ENCODE results near the gene GUSB.
"Not testable (repeated sequence)": the region's sequence is repeated elsewhere in the genome, so short reads cannot be mapped to it uniquely, and the experiment has no call there.

The GUSB gene

GRCh38 chr7:65975814-65976445 lies 6.1 kb downstream of the GUSB start:
- no peak overlapping the region for H3K4me3 ChIP-seq (ENCODE audit: low read depth, low read length)

- H3K4me3 ChIP-seq (ENCODE audit: low read depth, low read length) = no peak overlapping the region
These were observed 7.1 kb downstream of the GUSB start for GRCh38 chr7:65974876-65975275.

DNA sequence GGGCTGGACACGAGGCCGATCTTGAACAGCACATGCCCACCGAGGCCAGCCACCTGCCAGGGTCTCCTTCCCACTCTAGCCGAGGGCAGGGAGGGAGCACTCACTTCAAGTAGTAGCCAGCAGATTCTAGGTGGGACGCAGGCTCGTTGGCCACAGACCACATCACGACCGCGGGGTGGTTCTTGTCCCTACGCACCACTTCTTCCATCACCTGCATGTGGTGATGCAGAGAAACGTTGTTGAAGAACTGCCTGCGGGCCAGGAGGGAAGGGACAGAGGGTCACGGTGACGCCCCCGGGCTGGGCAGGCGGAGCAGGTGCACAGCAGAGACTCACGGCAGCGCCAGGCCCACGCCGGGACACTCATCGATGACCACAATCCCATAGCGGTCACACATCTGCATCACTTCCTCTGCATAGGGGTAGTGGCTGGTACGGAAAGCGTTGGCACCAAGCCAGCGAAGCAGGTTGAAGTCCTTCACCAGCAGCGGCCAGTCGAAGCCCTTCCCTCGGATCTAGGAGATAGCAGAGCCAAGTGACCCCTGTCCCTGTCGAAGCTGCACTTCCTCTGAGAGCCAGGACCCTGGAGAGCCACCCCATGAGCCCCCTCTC lies 7.7 kb downstream of the GUSB start:
- H3K4me3 ChIP-seq (ENCODE audit: low read depth, low read length) = no peak overlapping the region

DNA sequence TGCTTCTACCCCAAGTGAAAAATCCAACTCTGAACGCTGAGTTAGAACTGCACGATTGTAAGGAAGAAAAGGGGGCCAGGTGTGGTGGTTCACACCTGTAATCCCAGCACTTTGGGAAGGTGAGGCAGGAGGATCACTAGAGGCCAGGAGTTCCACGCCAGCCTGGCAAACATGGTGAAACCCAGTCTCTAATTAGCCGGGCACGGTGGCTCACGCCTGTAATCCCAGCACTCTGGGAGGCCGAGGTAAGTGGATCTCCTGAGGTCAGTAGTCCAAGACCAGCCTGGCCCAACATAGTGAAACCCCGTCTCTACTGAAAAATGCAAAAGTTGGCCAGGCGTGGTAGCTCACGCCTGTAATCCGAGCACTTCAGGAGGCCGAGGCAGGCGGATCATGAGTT lies 9.0 kb downstream of the GUSB start:
- no peak overlapping the region for H3K4me3 ChIP-seq (ENCODE audit: low read depth, low read length)

DNA sequence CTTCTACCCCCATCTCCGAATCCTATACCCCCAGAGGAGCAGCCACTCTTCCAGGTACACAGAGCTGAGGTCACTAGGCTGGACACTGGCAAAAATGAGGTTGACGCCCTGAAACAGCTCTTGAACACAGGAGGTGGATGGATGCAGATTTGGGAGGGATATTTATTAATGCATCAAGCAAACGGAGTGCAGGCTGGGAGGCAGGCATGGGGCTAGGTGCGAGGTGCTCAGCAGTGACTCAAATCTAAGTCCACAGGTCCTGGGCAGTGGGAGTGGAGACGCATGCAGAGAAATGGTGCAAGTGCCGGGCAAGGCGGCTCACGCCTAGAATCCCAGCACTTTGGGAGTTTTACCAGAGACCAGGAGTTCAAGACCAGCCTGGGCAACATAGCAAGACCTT lies 11.0 kb downstream of the GUSB start:
- no peak overlapping the region for H3K4me3 ChIP-seq (ENCODE audit: low read depth, low read length)

DNA sequence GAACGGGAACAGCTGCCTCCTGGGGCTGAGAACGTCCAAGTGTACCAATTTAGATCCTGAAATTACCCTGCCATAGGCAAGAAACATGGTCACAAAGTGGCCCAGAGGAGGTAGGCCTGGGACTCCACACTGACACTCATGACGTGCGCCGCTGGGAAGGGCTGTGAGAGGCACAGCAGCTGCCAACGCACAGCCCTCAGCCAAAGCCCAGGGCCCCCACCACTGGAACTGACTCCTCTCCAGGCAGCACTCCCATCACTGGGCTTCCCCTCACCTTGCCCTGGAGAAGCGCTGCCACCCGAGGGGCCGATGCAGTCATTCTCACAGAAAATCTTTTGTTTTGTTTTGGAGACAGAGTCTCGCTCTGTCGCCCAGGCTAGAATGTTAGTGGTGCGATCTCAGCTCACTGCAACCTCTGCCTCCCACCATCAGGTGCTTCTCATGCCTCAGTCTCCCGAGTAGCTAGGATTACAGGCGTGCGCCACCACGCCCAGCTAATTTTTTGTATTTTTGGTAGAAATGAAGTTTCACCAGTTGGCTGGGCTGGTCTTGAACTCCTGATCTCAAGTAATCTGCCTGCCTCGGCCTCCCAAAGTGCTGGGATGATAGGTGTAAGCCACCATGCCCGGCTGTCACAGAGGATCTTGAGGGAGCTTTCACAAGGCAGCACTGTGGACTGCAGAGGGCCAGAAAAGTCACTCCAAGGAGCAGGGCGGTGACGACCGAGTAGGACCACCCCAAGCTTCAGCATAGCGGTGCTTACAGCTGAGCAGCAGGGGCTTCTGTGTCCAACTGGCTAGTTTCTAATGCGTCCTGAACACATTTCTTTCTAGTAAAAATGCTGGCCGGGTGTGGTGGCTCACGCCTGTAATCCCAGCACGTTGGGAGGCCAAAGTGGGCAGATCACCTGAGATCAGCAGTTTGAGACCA lies 13.5 kb downstream of the GUSB start:
- H3K4me3 ChIP-seq (ENCODE audit: low read depth, low read length) = no peak overlapping the region

GRCh38 chr7:65967361-65968155 lies 14.5 kb downstream of the GUSB start:
- H3K4me3 ChIP-seq (ENCODE audit: low read depth, low read length) = no peak overlapping the region

GRCh38 chr7:65966146-65966545 lies 15.9 kb downstream of the GUSB start:
- H3K4me3 ChIP-seq (ENCODE audit: low read depth, low read length) = no peak overlapping the region

- not testable (repeated sequence) for H3K4me3 ChIP-seq (ENCODE audit: low read depth, low read length)
These were observed 17.3 kb downstream of the GUSB start for GRCh38 chr7:65964671-65965070.

- no peak overlapping the region for H3K4me3 ChIP-seq (ENCODE audit: low read depth, low read length)
These were observed 20.0 kb downstream of the GUSB start for GRCh38 chr7:65962033-65962432.

DNA sequence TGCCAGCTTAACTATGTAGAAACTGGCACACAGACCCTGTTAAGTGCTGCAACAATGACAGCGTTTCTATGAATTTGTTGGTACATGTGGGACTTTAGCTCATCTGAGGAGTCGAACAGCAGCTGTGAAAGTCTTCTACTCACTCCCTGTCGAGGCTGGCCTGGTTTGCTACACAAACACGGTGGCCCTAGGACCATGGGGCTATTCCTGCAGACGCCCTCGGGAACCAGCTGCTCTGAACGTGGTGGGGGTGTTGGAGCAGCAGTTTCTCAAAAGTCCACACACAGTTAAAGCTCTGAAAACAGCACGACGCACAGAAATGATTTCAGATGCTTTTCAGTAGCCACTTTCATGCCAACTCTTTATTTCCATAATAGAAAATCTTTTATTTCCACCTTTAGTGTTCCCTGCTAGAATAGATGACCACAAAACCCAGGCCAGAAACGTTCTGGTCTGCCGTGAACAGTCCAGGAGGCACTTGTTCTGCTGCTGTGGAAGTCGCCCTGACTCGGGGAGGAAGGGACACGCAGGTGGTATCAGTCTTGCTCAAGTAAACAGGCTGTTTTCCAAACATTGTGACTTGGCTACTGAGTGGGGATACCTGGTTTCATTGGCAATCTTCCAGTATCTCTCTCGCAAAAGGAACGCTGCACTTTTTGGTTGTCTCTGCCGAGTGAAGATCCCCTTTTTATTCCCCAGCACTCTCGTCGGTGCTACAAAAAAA lies 21.5 kb downstream of the GUSB start:
- no peak overlapping the region for H3K4me3 ChIP-seq (ENCODE audit: low read depth, low read length)

DNA sequence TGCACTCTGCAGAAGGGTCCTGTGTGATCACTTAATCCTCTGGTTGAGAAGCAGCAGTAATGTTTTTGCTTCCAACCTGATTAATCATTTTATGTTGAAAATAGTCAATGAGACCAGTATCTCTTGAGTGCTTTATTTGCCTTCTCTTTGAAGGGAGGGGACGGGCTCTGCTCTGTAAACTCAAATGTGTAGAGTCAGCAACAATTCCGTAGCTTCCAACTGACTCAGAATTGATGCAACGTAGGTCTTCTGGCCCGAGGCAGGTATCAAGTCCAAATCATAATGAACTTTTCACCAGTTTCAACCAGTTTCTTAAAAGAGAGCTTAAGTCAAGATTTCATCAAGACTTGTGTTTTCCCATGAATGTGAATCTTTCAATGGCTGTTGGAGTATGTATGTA lies 26.3 kb downstream of the GUSB start:
- no peak overlapping the region for H3K4me3 ChIP-seq (ENCODE audit: low read depth, low read length)

- no peak overlapping the region for H3K4me3 ChIP-seq (ENCODE audit: low read depth, low read length)
These were observed 28.0 kb downstream of the GUSB start for GRCh38 chr7:65953890-65954450.

DNA sequence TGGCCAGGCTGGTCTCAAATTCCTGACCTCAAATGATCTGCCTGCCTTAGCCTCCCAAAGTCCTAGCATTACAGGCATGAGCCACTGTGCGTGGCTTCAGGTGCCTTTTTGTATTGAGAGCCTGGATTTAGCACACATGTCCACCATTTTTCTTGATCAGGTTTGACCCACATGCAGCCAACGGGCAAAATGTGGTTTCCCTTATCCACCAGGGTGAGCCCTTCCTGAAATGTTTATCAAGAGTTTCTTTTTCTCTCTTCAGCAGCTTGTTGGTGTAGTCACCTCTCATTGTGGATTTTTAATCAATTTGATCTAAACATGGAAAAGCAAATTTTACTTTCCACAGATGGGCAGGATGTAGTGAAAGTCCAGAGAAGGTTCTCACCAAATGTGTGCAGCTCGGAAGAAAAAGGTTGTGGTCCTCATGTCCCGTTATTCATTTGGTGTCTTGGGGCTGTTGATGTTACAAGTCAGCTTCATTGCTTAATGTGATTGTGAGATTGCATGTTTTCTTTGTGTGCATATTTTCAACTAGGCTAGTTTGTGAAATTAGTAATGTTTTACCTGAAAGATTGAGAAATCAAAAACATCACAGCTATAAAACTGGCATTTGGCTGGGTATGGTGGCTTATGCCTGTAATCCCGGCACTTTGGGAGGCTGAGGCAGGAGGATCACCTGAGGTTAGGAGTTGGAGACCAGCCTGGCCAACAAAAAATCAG lies 28.9 kb downstream of the GUSB start:
- H3K4me3 ChIP-seq (ENCODE audit: low read depth, low read length) = no peak overlapping the region

DNA sequence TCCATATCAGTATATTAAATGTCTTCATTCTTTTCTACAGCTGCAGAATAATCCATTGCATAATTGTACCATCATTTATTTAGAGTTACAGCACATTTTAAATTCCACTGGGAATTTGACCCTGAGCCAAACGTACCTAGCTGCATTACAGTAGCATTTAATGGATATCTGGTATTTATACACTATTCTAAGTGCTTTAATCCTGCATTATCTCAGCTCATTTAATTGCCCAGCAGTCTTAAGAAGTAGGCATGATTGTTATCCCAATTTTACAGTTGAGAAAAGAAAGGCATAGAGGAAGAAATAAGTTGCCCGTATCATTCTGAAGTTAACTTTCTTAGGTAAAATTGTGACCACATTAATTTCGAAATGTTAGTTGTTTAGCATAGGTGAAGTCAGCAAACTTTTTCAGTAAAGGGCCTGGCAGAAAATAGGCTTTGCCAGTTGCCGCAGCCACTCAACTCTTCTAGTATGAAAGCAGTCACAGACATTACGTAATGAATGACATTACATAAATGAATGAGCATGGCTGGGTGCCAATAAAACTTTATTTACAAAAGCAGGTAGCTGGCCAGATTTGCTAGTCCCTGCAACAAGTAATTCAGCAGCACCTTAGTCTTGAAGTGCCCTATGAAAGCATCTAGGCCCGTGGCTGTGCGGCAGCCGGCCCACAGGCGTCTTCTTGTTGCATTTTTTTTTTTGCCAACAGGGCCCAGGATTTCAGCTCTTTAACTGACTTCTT lies 30.0 kb downstream of the GUSB start:
- H3K4me3 ChIP-seq (ENCODE audit: low read depth, low read length) = no peak overlapping the region

DNA sequence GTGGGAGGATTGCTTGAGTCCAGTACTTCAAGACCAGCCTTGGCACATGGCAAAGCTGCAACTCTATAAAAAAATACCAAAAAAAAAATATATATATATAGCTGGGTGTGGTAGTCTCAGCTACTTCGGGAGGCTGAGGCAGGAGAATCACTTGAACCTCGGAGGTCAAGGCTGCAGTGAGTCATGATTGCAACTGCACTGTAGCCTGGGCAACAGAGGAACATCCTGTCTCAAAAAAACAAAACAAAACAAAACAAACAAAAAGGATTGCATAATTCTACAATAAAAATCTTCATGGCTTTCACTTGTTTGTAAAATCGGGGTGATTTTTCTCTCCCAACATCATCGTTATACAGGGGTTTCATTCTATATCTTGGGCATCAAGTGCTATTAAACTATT lies 35.1 kb downstream of the GUSB start:
- H3K4me3 ChIP-seq (ENCODE audit: low read depth, low read length) = no peak overlapping the region

DNA sequence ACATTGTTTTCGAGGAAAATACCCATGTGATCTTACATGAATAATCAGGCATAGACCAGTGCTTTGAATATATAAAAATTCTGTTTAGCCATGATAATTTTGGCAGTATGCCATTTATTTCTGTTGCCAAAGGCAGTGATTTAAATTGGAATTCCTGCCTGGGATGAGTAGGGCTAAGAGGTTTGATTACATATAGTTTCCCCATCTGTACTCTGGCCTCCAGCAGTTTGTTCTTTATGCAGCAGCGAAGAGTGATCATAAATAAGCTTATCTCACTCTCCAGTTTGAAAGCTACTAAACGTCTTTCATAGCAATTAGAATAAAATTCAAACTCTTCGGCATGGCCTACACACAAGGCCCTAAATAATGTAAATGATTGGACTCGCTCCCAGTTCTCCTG lies 36.2 kb downstream of the GUSB start:
- not testable (repeated sequence) for H3K4me3 ChIP-seq (ENCODE audit: low read depth, low read length)

DNA sequence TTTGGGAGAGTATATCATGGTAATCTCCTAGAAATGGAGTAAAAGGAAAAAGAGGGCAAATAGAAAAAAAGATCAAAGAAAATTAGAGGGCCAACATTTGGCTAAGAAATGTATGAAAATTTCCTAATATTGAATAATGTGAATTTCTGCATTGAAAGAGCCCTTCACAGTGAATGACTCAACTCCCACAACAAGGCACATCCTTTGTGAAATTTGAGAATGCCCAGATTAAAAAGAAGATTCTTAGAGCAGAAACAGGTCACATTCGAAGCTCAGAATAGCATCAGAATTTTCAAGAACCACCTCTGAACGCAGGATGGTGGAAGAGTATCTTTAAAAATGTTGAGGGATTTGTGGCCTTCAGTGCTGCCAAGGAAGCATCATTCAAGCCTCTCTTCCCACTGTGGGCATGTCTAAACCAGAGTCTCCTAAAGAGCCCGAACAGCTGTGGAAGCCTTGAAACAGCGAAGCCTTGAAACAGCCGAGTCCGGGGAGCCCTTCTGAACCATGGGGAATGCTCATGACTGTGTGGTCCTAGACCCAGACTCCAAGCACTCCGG lies 43.6 kb downstream of the GUSB start:
- no peak overlapping the region for H3K4me3 ChIP-seq (ENCODE audit: low read depth, low read length)

DNA sequence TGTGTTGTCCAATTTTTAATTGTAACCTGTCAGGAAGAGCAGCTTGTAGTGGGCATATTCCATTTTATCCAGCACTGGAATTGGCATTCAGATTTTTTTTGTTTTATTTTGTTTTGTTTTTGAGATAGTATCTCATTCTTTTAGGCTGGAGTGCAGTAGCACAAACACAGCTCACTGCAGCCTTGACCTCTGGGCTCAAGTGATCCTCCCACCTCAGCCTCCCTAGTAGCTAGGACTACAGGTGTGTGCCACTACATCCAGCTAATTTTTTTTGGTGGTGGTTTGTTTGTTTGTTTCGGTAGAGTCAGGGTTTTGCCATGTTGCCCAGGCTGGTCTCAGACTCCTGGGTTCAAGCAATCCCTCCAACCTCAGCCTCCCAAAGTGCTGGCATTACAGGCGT lies 44.7 kb downstream of the GUSB start:
- H3K4me3 ChIP-seq (ENCODE audit: low read depth, low read length) = no peak overlapping the region

All from iPS-11a (cell line).